GM21723 (cell line): ENCODE results near the gene DNAL4.
"Not testable (repeated sequence)": the region's sequence is repeated elsewhere in the genome, so short reads cannot be mapped to it uniquely, and the experiment has no call there.

Experiments used
- ATAC-seq: cut with Tn5 transposase; IDR thresholded peaks from one replicate; pipeline ENCODE4 v1.9.1; 2021; ENCODE audit warnings: mild to moderate bottlenecking, moderate library complexity; ENCODE audit not compliant: unreplicated experiment

DNAL4 gene

DNA sequence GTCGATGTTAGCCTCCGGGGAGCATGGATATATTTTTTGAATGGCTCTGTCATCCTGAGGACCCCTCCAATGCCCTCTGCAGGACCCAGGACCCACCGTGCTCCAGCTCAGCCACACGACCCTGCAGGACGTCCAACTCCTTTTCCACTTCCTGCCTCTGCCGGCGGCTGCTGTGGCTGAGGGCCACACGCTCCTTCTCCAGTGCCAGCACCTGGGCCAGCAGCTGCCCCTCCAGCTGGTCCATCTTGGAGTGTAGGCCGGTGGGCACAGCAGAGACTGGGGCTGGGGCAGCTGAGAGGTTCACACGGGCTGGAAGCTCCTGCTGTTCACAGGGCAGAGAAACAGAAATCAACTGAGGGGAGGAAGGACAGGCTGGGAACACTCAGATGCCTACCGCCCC lies 34.2 kb upstream of the DNAL4 start:
- ATAC-seq: no peak

DNA sequence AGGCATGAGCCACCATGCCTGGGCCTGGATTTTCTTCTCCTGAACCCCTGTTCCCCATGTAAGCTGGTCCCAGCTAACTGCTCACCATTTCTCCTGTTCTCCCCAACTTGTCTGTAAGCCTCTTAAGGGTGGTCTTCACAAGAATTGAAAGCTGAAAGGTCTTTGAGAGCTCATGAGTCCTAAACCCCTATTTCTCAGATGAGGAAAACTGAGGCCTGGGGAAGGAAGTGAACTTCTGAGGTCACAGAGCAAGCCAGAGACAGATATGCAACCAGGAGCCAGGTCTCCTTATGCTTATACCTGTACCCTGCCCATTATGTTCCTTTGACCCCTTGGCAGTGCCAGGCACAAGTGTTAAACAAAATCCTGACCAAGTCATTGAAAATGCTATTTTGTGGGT lies 33.6 kb upstream of the DNAL4 start:
- no peak for ATAC-seq

- no peak for ATAC-seq
These were observed 32.9 kb upstream of the DNAL4 start for GRCh38 chr22:38826801-38827200.

GRCh38 chr22:38826386-38826785 lies 32.4 kb upstream of the DNAL4 start:
- no peak for ATAC-seq

GRCh38 chr22:38824585-38824984 lies 30.6 kb upstream of the DNAL4 start:
- ATAC-seq: no peak

- ATAC-seq: no peak
These were observed 29.7 kb upstream of the DNAL4 start for GRCh38 chr22:38823637-38824036.

- no peak for ATAC-seq
These were observed 29.1 kb upstream of the DNAL4 start for GRCh38 chr22:38823076-38823475.

GRCh38 chr22:38820020-38820419 lies 26.1 kb upstream of the DNAL4 start:
- no peak for ATAC-seq

DNA sequence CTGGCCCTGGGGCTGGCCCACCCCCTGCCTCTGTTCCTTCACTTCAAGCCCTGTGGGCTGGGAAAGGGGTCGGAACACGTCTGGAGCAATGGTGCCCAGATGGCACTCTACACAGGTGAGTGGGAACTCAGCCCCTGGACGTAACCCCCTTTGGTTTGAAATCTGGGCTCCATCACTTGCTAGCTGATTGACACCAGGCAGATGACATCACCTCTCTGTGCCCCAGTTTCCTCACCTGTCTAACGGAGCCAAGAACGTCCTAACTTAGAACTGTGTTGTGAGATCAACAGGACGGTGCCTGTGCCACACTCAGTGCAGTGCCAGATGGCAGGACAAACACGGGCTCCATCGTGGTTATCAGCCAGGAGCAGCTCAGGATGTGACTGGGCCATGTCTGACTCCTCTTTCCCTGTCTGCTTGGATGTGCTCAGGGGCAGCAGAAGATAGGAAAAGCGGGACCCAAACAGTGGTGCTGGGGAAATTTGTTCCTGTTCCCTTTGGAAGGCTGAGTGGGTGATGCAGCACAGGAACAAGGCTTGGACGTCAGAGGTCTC lies 25.5 kb upstream of the DNAL4 start:
- no peak for ATAC-seq

DNA sequence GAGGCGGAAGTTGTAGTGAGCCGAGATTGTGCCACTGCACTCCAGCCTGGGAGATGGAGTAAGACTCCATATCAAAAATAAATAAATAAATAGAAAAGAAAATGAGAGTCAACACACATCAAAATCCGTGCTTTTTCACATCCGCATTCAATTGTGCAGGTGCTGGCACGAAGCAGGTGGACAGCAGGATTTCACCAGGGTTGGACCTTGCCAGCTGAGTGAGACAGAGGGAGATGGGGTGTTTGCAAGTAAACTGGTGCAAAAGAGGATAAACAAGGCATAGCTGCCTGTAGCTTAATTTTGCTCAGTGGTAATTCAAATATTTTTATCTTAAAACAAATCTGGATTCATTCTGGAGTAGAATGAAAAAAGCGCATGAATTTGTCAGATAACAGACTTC lies 23.3 kb upstream of the DNAL4 start:
- no peak for ATAC-seq

DNA sequence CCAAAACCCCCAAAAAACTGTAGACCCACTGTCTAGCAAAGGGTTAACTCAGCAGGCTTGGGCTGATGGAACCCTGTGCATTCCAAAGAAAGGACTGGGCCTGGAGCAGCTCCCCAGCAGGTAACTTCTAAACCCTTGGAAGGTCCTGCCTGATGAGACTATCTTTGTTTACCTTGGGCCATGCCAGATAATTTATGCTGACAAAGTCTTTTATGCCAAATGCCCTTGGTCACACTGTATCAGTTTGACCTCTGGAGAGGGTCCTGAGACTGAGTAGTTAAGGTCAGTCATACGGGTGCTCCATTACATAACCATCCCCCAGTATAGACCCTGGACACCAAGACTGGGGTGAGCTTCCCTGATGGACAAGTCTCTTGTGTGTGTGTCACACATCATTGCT lies 21.9 kb upstream of the DNAL4 start:
- ATAC-seq: no peak

GRCh38 chr22:38811241-38811640 lies 17.3 kb upstream of the DNAL4 start:
- no peak for ATAC-seq

GRCh38 chr22:38805041-38805593 lies 11.2 kb upstream of the DNAL4 start:
- ATAC-seq: not testable (repeated sequence)

- ATAC-seq: no peak
These were observed 8.8 kb upstream of the DNAL4 start for GRCh38 chr22:38802671-38803121.

GRCh38 chr22:38799265-38800002 lies 5.5 kb upstream of the DNAL4 start:
- ATAC-seq: no peak

- no peak for ATAC-seq
These were observed 4.6 kb upstream of the DNAL4 start for GRCh38 chr22:38798496-38798895.

DNA sequence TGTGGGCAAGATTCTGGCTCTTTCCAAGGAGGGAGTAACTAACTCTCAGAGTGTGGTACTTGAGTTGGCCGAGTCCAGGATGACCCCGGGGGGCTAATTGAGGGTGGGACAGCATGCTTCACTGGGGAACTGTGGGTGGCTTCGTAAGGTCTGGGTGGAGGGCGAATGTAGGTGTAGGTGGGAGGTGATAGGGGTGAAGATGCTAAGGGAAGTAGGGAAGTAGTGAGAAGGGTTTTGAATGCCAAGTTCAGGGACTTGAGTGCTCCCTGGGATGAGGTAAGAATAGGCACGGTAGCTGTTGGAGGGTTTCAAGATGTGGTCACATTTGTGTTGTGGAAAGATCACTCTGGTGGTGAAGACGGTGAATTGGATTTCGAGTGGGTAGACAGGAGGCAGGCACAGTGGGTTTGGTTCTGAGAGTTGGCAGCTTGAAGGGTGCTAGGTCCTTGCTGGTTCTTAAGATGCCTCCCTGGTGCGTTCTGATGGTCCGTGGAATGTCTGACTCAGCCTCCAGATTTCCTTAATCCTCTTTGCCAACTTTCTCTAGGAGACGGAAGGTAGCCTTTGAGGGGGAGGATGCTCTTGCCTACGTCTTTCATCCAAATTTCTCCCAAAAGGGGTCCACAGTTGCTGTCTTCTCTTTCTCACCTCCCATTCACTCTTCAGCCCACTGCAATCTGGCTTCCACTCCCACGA lies 2.5 kb upstream of the DNAL4 start:
- no peak for ATAC-seq

- no peak for ATAC-seq
These were observed 1.6 kb upstream of the DNAL4 start for GRCh38 chr22:38795569-38795968.

DNA sequence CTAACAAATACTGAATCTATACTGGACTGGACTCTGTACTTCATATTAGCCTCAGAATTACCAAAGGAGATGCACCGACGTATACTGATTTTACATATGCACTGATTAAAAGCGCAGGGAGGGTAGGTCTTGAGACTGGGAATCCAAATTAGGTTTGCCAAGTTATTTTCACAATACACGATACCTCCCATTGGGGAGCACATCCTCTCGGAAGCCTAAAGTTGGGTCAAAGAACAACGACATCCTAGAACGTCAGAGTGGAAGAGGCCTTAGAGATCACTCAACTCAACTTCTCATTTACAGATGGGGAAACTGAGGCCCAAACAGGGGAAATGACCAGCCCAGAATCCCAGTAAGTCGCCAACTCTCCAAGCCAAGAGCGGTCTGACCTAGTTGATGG lies 626 bp downstream of the DNAL4 start:
- no peak for ATAC-seq

- ATAC-seq: no peak
These were observed 1.1 kb downstream of the DNAL4 start for GRCh38 chr22:38792833-38793232.

- no peak for ATAC-seq
These were observed 4.3 kb downstream of the DNAL4 start for GRCh38 chr22:38789606-38790005.

DNA sequence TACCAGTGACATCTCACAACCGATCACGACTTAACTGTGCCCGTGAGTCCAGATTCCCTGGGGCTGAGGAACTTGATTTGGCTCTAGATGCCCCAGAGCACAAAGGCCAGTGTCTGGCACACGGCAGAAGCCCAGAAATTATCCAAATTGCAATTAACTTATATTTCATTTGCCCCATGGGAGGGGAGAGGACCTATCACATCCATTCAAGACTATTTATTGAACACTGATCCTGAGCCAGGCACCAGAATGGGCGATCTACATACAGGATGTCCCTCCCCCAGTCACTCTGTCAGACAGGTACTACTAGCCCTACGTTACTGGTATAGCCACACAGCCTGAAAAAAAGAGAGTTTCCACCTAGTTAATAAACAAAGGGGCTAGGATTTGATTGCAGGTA lies 5.1 kb downstream of the DNAL4 start:
- ATAC-seq: no peak
